Sigmoid colon (tissue), 7 donors: ENCODE data around the gene KLF5. TPM values are rescaled to one million over a fixed set of nuclear protein-coding genes. Genes with fewer than 3 reads are reported as not detected.

Source experiments
- DNase-seq: peaks from one replicate; pipeline ENCODE4 v3.0.0-alpha.2; 2019
- H3K27ac ChIP-seq, 4 donors: fragments of 200-600 bp; sonication (generic); one replicate each; pipeline ENCODE4 v1.5.1; 2016 to 2019; ENCODE audit warnings: mild to moderate bottlenecking in 1 of 4
- H3K27me3 ChIP-seq, 3 donors: fragments of 200-600 bp; sonication (generic); one replicate each; pipeline ENCODE4 v1.5.1; 2019; ENCODE audit warnings: mild to moderate bottlenecking in 1 of 3
- H3K36me3 ChIP-seq, 4 donors: fragments of 200-600 bp; sonication (generic); one replicate each; pipeline ENCODE4 v1.5.1; 2016 to 2019
- H3K4me1 ChIP-seq, 4 donors: fragments of 200-600 bp; sonication (generic); one replicate each; pipeline ENCODE4 v1.5.1; 2017 to 2019
- H3K4me3 ChIP-seq, 4 donors: fragments of 200-600 bp; sonication (generic); one replicate each; pipeline ENCODE4 v1.5.1; 2017 to 2019; ENCODE audit warnings: mild to moderate bottlenecking in 2 of 4, moderate library complexity in 1 of 4
- H3K9me3 ChIP-seq, 4 donors: fragments of 200-600 bp in 3 of 4; sonication (generic) in 3 of 4; one replicate each; pipeline versions ENCODE4 v1.5.1 to v1.6.1; 2013 to 2019
- EP300 ChIP-seq, 4 donors: sonication (generic); formaldehyde crosslinking; IDR thresholded peaks; one replicate each; pipeline ENCODE4 v1.6.1; 2017; ENCODE audit warnings: antibody characterized with exemption in 4 of 4
- POLR2A ChIP-seq, 2 donors: fragments of 450-650 bp; IDR thresholded peaks; one replicate each; pipeline ENCODE4 v1.6.1; 2016; ENCODE audit warnings: antibody characterized with exemption in 2 of 2, mild to moderate bottlenecking in 2 of 2, moderate library complexity in 2 of 2
- POLR2AphosphoS5 ChIP-seq, 4 donors: sonication (generic); formaldehyde crosslinking; IDR thresholded peaks; one replicate each; pipeline ENCODE4 v1.6.1; 2017; ENCODE audit warnings: antibody characterized with exemption in 4 of 4
- whole genome bisulfite sequencing, 2 donors: extraction: QIAGEN DNeasy Blood & Tissue Kit; methylation state at CpG; one replicate each; pipeline ENCODE4 v1.1.7; 2013; 5-methylcytosine and 5-hydroxymethylcytosine counted together
- intact Hi-C: fragments of 100-400 bp; cut with DNase I; formaldehyde crosslinking; loops from one replicate; pipeline ENCODE4 v1.15.1; 2023
- polyA plus RNA-seq, 3 donors: library from polyadenylated mRNA; stranded (reverse); fragments of 200-250 nt; gene quantifications; one replicate each; pipeline ENCODE4 v1.2.3, GENCODE V29; 2013
- total RNA-seq, 4 donors: library from RNA; depleted of rRNA; stranded (reverse); fragments of >200 nt; gene quantifications; one replicate each; pipeline ENCODE4 v1.1.0, GENCODE V29; 2016
- TF ChIP-seq, protein P1 (sequence below), 4 experiments: fragments of 450-650 bp in 3 of 4; fragments of 200-600 bp in 1 of 4; IDR thresholded peaks; one replicate each; pipeline ENCODE4 v1.5.1; 2016 to 2019; ENCODE audit warnings: antibody characterized with exemption in 4 of 4, mild to moderate bottlenecking in 3 of 4, moderate library complexity in 2 of 4
- donor health status: healthy with polysubstance abuse.
- donor health status: Bipolar disorder and iron deficiency.
- donor health status: healthy.

Gene KLF5
- total and polyA plus RNA-seq, 7 donors, result 2.3 to 169 (median 3.6) TPM

DNA sequence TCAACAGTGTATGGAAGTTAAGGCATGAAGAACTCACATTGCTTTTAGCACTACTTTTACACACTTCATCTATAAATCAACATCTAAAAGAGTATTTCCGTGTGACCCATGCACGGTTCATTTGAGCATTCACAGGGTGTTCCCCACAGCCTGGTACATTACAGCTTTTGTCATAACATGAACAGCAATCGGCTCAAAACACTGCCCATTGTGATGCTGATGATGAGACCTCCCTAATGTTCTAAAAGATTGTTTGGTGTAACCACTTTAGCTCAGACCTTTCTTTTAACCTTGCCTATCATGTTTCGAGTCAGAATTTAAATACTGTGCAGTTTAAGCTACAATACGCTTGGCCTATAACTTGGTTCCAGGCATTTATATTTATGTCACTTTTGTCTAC lies 4.1 kb upstream of the KLF5 start:
- Histone ChIP-seq H3K4me3 (no peak overlapping the region), H3K36me3 (no peaks in the 10 kb centered on the region), H3K27ac (no peak overlapping the region), H3K9me3 (no peaks in the 10 kb centered on the region), H3K4me1 (peaks cover 0 to 7% (median 5%) of the 10 kb centered on the region in 4 donors), H3K27me3 (no peaks in the 10 kb centered on the region)
- intact Hi-C loops, result loop anchor here (5.0 kb wide), 2 partner anchors 272 to 653 kb away; partner anchors contain the start of genes DIS3 and PIBF1
- DNase-seq, result no peak
- TF ChIP-seq, protein P1, sequence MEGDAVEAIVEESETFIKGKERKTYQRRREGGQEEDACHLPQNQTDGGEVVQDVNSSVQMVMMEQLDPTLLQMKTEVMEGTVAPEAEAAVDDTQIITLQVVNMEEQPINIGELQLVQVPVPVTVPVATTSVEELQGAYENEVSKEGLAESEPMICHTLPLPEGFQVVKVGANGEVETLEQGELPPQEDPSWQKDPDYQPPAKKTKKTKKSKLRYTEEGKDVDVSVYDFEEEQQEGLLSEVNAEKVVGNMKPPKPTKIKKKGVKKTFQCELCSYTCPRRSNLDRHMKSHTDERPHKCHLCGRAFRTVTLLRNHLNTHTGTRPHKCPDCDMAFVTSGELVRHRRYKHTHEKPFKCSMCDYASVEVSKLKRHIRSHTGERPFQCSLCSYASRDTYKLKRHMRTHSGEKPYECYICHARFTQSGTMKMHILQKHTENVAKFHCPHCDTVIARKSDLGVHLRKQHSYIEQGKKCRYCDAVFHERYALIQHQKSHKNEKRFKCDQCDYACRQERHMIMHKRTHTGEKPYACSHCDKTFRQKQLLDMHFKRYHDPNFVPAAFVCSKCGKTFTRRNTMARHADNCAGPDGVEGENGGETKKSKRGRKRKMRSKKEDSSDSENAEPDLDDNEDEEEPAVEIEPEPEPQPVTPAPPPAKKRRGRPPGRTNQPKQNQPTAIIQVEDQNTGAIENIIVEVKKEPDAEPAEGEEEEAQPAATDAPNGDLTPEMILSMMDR (IDR thresholded peaks at IDR 0.05), result no peak
- TF ChIP-seq POLR2A (IDR thresholded peaks at IDR 0.05) (no peak), POLR2AphosphoS5 (IDR thresholded peaks at IDR 0.05) (no peak), EP300 (IDR thresholded peaks at IDR 0.05) (no peak)
- 13 to 61% methylated on average over 5 of the region's 5 CpGs for WGBS, 2 donors

DNA sequence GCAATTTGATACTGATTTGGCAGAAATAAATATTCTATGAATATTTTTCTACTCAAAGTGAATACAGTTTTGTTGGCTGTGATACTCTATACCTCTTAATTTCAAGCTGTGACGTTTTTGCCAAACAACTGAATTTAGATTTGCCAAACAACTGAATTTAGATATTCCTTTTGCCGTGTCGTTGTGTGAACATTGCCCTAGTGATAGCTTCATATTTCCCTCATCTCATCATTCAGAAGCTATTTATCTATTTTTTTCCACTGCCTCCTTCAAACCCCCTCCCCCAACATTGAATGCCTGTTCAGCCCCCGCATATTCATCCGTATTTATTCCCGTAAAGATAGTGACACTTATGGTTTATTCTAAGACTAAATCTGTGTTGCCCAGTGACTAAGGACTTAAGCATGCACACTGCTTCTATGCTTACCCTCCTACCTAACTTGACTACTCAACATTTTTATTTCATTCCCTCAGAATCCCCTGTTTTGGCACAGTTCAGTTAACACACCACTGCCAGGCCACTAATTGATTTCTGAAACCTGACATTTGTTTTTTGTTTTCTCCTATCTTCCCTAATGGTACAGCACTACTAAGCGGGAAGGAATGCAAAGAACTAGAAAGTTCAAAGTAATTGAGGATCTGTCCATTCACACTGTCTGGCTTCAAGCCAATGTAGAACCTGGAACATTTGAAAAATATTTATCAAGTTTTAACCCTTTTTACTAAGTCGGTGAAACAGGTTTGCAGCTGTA lies 2.8 kb upstream of the KLF5 start:
- intact Hi-C loops, result loop anchor here (5.0 kb wide), 2 partner anchors 274 to 651 kb away; partner anchors contain the start of genes DIS3 and PIBF1
- WGBS, 2 donors, result 15 to 69% methylated on average over 8 of the region's 8 CpGs
- H3K36me3 ChIP-seq, result no peaks in the 10 kb centered on the region
- H3K4me1 ChIP-seq, result peaks cover 0 to 14% (median 8%) of the 10 kb centered on the region in 4 donors
- H3K4me3 ChIP-seq, result no peak overlapping the region
- TF ChIP-seq, protein P1 (IDR thresholded peaks at IDR 0.05), result no peak
- TF ChIP-seq EP300 (IDR thresholded peaks at IDR 0.05) (no peak), POLR2A (IDR thresholded peaks at IDR 0.05) (no peak), POLR2AphosphoS5 (IDR thresholded peaks at IDR 0.05) (no peak)
- H3K27me3 ChIP-seq, result no peaks in the 10 kb centered on the region
- no peak for DNase-seq
- no peaks in the 10 kb centered on the region for H3K9me3 ChIP-seq
- H3K27ac ChIP-seq, result no peak overlapping the region

DNA sequence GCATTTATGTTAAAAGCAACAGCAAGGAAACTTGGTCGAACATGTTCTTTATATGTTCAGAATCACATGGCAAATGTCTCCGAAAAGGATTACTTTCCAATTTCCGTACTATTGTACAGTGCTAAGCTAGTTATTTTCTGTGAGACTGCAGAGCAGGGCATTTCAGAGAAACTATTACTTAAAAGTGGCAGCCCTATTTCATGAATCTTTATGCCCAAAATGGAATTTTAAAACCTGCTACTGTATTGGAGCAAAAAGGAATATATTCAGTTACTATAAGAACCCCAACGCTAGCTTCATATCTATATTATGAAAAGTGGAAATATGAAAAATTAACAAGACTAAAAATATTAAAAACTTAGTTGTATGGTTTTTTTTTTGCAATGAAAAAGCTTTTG lies 2.2 kb upstream of the KLF5 start:
- TF ChIP-seq EP300 (IDR thresholded peaks at IDR 0.05) (no peak), POLR2A (IDR thresholded peaks at IDR 0.05) (no peak), POLR2AphosphoS5 (IDR thresholded peaks at IDR 0.05) (no peak)
- TF ChIP-seq, protein P1 (IDR thresholded peaks at IDR 0.05), result no peak
- Histone ChIP-seq H3K9me3 (no peaks in the 10 kb centered on the region), H3K4me3 (no peak overlapping the region), H3K27me3 (no peaks in the 10 kb centered on the region), H3K27ac (no peak overlapping the region), H3K4me1 (peaks cover 0 to 18% (median 11%) of the 10 kb centered on the region in 4 donors), H3K36me3 (no peaks in the 10 kb centered on the region)
- DNase-seq, result no peak
- intact Hi-C loops, result loop anchor here (5.0 kb wide), 2 partner anchors 274 to 651 kb away; partner anchors contain the start of genes DIS3 and PIBF1
- WGBS, 2 donors, result 25 to 75% methylated on average over 4 of the region's 4 CpGs

DNA sequence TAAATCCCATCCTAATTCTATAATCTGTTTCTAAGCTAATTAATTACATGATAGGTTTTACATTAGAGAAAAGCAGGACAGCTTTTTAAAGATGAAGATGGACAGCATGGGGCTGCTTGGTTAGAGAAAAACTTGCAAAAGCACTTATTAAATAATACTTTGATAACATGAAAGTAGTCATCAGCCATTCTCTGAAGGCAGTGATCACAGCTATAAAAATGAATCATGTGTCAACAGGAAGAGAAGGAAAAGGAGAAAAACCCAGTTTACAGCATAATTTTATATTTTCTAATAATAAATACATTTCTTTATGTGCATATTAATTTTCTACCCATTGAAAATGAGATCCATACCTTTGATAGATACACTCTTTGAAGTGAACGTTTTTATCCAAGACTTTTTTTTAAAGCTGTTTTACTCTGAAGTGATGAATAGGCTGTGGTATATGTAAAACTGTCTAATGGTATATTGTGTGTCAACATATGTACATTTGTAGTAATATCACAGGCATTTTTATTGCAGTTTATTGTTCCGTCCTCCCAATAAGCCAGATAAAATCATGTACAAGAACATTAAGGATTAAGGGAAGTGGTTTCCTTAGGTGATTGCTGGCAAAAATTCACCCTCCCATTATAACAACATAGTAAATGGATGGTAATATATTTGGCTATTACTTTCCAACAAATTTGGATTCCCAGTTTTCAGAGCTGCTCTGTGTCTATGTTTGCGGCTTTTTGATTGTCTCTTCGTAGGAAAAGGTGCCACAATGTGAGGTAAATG lies 1.3 kb upstream of the KLF5 start:
- no peak for TF ChIP-seq POLR2A (IDR thresholded peaks at IDR 0.05)
- no peak for TF ChIP-seq POLR2AphosphoS5 (IDR thresholded peaks at IDR 0.05)
- no peak for TF ChIP-seq EP300 (IDR thresholded peaks at IDR 0.05)
- TF ChIP-seq, protein P1 (IDR thresholded peaks at IDR 0.05), result no peak
- intact Hi-C loops, result loop anchor here (5.0 kb wide), 2 partner anchors 275 to 650 kb away; partner anchors contain the start of genes DIS3 and PIBF1
- no peak for DNase-seq
- H3K4me1 ChIP-seq, result peaks cover 0 to 18% (median 11%) of the 10 kb centered on the region in 4 donors
- H3K9me3 ChIP-seq, result no peaks in the 10 kb centered on the region
- no peaks in the 10 kb centered on the region for H3K27me3 ChIP-seq
- WGBS, 2 donors, result 20 to 69% methylated on average over 4 of the region's 4 CpGs
- peak overlapping the region in 1 of 4 donors; percentile 79 for H3K27ac ChIP-seq
- no peaks in the 10 kb centered on the region for H3K36me3 ChIP-seq
- no peak overlapping the region for H3K4me3 ChIP-seq
